A549 treated with AZD2906 at 1 μM for 4 hours (cell line): ENCODE measurements around the gene ZBTB1. TPM values are rescaled to one million over a fixed set of nuclear protein-coding genes. Genes with fewer than 3 reads are reported as not detected.

Experiments used
- total RNA-seq: library from RNA; stranded (reverse); fragments of 200-300 nt; extraction: Qiagen RNA extraction; gene quantifications from 5 replicates; pipeline ENCODE4 v1.2.3, GENCODE V29; 2022

The ZBTB1 gene, protein sequence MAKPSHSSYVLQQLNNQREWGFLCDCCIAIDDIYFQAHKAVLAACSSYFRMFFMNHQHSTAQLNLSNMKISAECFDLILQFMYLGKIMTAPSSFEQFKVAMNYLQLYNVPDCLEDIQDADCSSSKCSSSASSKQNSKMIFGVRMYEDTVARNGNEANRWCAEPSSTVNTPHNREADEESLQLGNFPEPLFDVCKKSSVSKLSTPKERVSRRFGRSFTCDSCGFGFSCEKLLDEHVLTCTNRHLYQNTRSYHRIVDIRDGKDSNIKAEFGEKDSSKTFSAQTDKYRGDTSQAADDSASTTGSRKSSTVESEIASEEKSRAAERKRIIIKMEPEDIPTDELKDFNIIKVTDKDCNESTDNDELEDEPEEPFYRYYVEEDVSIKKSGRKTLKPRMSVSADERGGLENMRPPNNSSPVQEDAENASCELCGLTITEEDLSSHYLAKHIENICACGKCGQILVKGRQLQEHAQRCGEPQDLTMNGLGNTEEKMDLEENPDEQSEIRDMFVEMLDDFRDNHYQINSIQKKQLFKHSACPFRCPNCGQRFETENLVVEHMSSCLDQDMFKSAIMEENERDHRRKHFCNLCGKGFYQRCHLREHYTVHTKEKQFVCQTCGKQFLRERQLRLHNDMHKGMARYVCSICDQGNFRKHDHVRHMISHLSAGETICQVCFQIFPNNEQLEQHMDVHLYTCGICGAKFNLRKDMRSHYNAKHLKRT
- 19.5 to 22.0 TPM (median 21.1 TPM) in 5 replicates for total RNA-seq

DNA sequence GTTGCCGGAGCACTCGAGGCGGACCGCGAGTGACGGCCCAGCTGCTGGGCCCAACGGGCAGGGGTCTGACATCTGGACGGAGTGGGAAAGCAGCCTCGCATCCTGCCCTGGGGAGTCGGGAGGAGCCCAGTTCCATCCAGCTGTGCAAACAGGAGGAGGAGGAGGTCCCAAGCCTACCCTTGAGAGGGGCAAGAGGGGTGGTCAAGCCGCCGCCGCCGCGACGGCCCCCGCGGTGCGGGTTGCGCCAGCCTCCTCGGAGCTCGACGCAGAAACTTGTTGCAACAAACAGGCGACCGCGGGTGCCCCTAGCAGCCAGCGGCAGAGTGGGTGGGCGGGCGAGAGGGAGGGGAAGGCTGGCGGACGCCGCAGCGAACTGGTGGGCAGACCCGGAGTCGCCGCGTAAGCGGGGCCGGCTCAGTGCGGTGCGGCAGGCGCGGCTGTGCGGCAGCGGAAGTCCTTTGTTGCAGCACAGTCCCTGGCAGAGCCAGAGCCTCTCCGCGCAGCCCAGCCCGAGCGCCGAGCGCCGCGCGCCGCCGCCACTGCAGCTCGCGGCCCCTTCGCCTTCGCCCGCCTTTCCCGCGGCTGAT lies at the start of gene ZBTB1:
Gene ZBTB1, plus strand, starts transcription at position 461 of the 587 bp plus-strand sequence. CDS start 16,735 bp downstream, outside the sequence.

DNA sequence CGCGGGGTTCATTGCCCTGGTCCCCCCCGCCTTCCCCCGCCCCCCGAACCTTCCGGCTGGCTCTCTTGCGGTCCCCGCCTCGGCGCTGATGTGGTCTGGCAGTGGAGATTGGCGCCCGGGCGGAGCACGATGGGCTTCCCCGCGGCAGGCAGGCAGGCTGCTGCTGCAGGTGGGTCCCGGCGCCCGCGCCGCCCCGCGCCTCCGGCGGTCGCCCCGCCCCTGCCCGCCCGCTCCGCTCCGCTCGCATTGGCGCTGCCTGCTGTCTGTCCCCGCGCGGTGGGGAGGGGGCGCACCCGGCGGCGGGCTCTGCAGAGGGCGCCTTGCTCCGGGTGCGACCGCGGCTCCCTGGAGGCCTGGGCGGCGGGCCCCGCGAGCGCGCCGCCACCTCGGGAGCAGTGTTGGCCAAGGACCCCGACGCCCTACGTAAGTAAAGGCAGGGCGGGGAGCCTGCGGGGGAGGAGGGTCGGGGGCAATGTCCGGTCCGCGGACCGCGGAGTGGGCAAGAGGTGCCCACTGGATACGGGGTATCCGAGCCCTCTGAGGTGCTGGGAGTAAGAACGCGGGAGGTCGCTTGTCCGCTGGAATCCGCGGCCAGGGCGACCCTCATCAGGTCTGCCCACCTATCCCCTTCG lies 39.3 kb upstream of the ZBTB1 start, which contains the start of gene AKAP5:
Gene AKAP5, plus strand, starts transcription at position 309 of the 632 bp plus-strand sequence. CDS start 2,896 bp downstream, outside the sequence.

DNA sequence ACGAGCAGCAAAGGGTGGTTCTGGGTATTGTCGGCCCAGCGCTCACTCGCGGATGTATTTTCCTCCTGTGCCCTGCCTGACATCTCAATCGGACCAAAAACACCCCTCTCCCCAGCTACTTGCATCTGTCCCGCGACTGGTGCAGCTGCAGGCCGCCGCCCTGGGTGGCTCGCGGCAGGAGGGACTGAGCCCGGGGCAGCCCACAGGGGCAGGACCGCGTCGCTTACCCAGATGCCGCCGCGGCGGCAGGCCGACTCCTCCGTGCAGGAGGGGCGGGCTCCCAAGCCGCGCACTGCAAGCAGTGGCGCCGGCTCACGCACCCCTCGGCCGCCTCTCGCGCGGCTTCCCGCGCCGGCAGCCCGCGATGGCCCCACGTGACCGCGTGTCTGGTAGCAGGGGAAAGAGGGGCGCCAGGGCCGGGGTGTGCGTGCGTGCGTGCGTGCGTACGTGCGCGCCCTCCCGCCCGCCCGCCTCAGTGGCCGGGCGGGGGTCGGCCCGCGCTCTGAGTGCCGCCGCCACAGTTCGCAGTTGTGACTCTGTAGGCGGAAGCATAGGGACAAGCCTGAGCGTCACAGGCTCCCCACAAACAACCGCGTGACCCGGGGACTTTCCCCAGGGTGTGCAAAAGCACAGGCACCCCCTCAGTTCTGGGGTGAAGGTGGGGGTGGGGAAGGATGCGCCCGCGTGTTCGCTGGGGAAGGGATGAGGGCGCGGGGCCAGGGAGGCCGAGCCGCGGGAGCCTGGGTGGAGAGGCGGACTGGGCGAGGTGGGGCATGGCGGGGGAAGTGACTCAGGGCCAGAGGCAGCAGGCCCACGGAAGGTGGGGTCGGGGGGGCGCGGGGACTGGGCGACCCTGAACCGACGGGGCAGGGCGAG lies 898 bp upstream of the ZBTB1 start, which contains the start of gene ZBTB25:
Gene ZBTB25, minus strand, starts transcription at position 405 of the 876 bp plus-strand sequence. CDS start 13,305 bp downstream, outside the sequence.

DNA sequence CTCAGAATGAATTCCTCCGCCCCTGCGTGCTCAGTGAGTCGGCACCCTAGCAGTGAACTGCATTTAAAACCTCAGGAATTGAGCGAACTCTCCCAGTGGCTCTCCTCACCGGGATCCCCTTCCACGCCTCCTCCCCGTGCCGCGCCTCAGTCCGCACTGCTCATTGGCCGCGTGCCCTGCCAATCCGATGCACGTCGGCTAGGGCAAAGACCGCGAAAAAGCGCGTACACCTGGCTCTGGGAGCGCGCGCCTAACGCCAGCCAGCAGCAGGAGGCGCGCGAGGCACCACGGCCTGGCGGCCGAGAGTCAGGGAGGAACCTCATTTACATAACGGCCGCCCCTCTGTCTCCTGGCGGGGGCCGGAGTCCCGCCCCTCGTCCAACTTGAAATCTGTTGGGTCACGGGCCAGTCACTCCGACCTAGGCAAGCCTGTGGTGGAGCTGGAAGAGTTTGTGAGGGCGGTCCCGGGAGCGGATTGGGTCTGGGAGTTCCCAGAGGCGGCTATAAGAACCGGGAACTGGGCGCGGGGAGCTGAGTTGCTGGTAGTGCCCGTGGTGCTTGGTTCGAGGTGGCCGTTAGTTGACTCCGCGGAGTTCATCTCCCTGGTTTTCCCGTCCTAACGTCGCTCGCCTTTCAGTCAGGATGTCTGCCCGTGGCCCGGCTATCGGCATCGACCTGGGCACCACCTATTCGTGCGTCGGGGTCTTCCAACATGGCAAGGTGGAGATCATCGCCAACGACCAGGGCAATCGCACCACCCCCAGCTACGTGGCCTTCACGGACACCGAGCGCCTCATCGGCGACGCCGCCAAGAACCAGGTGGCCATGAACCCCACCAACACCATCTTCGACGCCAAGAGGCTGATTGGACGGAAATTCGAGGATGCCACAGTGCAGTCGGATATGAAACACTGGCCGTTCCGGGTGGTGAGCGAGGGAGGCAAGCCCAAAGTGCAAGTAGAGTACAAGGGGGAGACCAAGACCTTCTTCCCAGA lies 35.9 kb downstream of the ZBTB1 start, which contains the start of gene HSPA2:
Gene HSPA2, plus strand, starts transcription at position 534 of the 995 bp plus-strand sequence. Its CDS starts 109 bp downstream, at position 643.

DNA sequence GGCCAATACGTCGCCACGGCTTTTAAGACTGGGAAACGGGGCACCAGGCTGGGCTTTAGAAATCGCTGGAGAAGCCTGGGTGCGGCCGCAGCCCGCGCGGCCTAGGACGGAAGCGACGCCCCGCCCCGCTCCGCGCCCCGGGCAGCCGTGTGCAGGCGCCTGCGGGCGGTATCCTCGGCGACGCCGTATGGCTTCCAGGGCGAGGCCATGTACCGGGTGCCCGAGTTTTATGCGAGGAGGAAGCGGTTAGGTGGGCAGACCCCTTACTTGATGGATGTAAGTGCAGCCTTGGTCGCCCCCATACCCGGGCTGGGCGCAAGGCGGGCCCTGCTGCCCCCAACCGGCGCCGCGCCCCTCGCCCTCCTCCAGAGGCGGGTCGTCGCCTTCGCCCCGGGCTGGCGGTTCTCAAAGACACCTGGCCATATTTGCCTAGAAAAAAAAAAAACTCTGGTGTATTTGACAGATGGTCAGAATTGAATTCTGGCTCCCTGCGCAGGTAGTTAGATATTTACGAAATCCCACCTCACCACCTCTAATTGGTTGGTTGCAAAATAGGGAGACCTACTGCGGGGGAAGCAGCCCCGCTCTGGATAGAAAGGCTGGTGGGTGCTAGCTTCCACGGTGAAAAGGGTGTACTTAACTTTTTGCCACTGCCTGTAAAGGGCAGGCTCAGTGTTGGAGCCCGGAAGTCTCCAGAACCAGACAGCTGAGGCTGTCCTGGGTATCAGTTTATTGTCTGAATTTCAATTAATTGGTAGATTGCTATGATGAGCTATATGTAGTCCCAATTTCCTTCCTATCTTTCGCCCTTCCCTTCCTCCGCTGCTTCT lies 45.4 kb downstream of the ZBTB1 start, which contains the start of gene PPP1R36:
Gene PPP1R36, plus strand, starts transcription at position 171 of the 830 bp plus-strand sequence. Its CDS starts 37 bp downstream, at position 208.

Other genes with a start within 250 kb of the ZBTB1 start
- gene ESR2, start 210.4 kb upstream of the ZBTB1 start, total RNA-seq, result 0.04 to 0.08 TPM (median 0.06 TPM) in 5 replicates
- gene MTHFD1, start 116.4 kb upstream of the ZBTB1 start, total RNA-seq, result 99.2 to 123 TPM (median 105 TPM) in 5 replicates
- gene AKAP5, start 39.3 kb upstream of the ZBTB1 start, total RNA-seq, result 0.22 to 0.37 TPM (median 0.31 TPM) in 5 replicates
- 3.8 to 5.7 TPM (median 5.2 TPM) in 5 replicates for gene ZBTB25, start 932 bp upstream of the ZBTB1 start, total RNA-seq
- gene HSPA2, start 36.0 kb downstream of the ZBTB1 start, total RNA-seq, result 30.7 to 39.2 TPM (median 33.3 TPM) in 5 replicates
- gene PPP1R36, start 45.2 kb downstream of the ZBTB1 start, total RNA-seq, result 0.17 to 0.38 TPM (median 0.33 TPM) in 5 replicates
- 18.6 to 25.6 TPM (median 24.8 TPM) in 5 replicates for gene PLEKHG3, start 199.7 kb downstream of the ZBTB1 start, total RNA-seq